Measurements from ENCODE around the gene DLGAP1.

DNA sequence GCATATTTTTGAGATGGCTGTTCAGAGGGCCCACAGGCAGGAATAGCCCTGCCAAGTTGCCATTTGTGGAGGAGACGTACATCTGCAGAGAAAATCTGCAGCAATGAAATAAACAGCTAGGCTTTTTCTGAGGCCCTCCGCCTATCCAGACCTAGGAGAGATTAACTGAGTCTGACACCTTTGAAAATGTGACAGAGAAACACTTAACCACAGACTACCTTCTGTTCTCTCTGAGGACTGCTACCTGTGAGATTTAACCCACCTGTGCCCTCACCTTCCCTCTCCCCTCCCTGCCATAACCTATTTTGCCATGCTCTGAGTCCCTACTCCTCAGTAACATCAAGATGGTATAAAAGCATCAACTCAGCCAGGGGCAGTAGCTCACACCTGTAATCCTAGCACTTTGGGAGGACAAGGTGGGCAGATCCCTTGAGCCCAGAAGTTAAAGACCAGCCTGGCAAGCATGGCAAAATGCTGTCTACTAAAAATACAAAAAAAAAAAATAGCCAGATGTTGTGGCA lies 844.9 kb downstream of the DLGAP1 start:
- TF ChIP-seq, protein P1, sequence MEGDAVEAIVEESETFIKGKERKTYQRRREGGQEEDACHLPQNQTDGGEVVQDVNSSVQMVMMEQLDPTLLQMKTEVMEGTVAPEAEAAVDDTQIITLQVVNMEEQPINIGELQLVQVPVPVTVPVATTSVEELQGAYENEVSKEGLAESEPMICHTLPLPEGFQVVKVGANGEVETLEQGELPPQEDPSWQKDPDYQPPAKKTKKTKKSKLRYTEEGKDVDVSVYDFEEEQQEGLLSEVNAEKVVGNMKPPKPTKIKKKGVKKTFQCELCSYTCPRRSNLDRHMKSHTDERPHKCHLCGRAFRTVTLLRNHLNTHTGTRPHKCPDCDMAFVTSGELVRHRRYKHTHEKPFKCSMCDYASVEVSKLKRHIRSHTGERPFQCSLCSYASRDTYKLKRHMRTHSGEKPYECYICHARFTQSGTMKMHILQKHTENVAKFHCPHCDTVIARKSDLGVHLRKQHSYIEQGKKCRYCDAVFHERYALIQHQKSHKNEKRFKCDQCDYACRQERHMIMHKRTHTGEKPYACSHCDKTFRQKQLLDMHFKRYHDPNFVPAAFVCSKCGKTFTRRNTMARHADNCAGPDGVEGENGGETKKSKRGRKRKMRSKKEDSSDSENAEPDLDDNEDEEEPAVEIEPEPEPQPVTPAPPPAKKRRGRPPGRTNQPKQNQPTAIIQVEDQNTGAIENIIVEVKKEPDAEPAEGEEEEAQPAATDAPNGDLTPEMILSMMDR (IDR thresholded peaks at IDR 0.05; ENCODE audit: low read depth, low read length, missing input control), result no peak
- no peak for TF ChIP-seq ZBTB33 (IDR thresholded peaks at IDR 0.05)
- TF ChIP-seq YY1 (IDR thresholded peaks at IDR 0.05), result no peak
- TF ChIP-seq SP1 (IDR thresholded peaks at IDR 0.05), result no peak
- no peak for TF ChIP-seq MAX (IDR thresholded peaks at IDR 0.05)
- no peak for TF ChIP-seq FOXA1 (IDR thresholded peaks at IDR 0.05)

All from liver (tissue), 3 donors.